HL-60 (cell line): ENCODE results near the gene ZNF319.

Experiments
- GABPA ChIP-seq: IDR thresholded peaks from 2 replicates; pipeline ENCODE4 v1.6.1; 2012; ENCODE audit warnings: low read depth
- POLR2AphosphoS5 ChIP-seq: IDR thresholded peaks from 2 replicates; pipeline ENCODE4 v1.6.1; 2012; ENCODE audit warnings: low read depth
- SPI1 ChIP-seq: IDR thresholded peaks from 2 replicates; pipeline ENCODE4 v1.6.1; 2012; ENCODE audit warnings: low read depth, mild to moderate bottlenecking, borderline replicate concordance
- TF ChIP-seq, protein P1 (sequence below): IDR thresholded peaks from one replicate; pipeline ENCODE4 v1.5.1; 2011; ENCODE audit warnings: low read length, control low read depth, inconsistent platforms; ENCODE audit not compliant: insufficient read depth
- TF ChIP-seq, protein P2 (sequence below): IDR thresholded peaks from 2 replicates; pipeline ENCODE4 v1.6.1; 2012; ENCODE audit warnings: low read depth; ENCODE audit not compliant: insufficient replicate concordance

DNA sequence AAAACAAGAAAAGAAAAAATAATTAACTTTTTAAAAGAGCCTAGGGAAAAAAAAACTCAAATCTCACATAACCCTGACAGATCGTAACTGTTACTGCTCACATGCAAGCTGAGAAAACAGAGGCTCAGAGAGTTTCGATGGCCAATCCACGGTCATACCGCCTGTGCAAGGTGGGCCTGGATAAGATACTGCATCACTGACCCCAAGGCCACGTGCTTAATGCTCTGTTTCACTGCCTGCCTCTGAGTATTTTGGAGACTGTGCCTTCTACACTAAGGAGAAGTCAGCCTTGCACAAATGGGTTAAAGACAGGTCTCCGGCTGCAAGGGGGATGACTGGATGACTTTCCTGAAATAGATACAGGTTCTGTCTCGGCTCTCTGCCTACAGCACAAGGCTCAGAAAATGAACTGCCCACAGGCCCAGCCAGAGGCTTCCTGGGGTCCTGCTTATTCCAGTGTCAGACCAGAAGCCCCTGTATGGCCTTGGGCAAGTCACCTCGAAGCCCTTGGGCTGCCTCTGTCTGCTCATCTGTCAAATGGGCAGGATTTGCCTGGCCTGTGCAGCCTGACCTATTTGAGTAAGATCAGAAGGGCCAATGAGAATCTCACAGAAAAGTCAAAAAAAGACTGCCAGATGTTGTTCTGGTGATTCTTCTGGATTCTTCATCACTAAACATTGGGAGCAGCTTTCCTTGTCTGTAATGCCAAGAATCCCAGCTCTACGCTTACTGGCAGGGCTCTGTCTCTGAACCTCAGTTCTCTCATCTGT lies 55.3 kb downstream of the ZNF319 start:
- TF ChIP-seq, protein P1, sequence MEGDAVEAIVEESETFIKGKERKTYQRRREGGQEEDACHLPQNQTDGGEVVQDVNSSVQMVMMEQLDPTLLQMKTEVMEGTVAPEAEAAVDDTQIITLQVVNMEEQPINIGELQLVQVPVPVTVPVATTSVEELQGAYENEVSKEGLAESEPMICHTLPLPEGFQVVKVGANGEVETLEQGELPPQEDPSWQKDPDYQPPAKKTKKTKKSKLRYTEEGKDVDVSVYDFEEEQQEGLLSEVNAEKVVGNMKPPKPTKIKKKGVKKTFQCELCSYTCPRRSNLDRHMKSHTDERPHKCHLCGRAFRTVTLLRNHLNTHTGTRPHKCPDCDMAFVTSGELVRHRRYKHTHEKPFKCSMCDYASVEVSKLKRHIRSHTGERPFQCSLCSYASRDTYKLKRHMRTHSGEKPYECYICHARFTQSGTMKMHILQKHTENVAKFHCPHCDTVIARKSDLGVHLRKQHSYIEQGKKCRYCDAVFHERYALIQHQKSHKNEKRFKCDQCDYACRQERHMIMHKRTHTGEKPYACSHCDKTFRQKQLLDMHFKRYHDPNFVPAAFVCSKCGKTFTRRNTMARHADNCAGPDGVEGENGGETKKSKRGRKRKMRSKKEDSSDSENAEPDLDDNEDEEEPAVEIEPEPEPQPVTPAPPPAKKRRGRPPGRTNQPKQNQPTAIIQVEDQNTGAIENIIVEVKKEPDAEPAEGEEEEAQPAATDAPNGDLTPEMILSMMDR = no peak
- TF ChIP-seq POLR2AphosphoS5 = no peak
- no peak for TF ChIP-seq GABPA
- TF ChIP-seq, protein P2, sequence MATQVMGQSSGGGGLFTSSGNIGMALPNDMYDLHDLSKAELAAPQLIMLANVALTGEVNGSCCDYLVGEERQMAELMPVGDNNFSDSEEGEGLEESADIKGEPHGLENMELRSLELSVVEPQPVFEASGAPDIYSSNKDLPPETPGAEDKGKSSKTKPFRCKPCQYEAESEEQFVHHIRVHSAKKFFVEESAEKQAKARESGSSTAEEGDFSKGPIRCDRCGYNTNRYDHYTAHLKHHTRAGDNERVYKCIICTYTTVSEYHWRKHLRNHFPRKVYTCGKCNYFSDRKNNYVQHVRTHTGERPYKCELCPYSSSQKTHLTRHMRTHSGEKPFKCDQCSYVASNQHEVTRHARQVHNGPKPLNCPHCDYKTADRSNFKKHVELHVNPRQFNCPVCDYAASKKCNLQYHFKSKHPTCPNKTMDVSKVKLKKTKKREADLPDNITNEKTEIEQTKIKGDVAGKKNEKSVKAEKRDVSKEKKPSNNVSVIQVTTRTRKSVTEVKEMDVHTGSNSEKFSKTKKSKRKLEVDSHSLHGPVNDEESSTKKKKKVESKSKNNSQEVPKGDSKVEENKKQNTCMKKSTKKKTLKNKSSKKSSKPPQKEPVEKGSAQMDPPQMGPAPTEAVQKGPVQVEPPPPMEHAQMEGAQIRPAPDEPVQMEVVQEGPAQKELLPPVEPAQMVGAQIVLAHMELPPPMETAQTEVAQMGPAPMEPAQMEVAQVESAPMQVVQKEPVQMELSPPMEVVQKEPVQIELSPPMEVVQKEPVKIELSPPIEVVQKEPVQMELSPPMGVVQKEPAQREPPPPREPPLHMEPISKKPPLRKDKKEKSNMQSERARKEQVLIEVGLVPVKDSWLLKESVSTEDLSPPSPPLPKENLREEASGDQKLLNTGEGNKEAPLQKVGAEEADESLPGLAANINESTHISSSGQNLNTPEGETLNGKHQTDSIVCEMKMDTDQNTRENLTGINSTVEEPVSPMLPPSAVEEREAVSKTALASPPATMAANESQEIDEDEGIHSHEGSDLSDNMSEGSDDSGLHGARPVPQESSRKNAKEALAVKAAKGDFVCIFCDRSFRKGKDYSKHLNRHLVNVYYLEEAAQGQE = no peak
- TF ChIP-seq SPI1 = no peak
